Mucosa of descending colon (tissue), 3 donors: ENCODE measurements around the gene FYN. TPM values are rescaled to one million over a fixed set of nuclear protein-coding genes. Genes with fewer than 3 reads are reported as not detected.

Source experiments
- ATAC-seq: fragments of 200-7000 bp; cut with Tn5 transposase; one replicate; pipeline ENCODE4 v1.9.1; 2020; ENCODE audit warnings: mild to moderate bottlenecking, moderate library complexity
- DNase-seq, 3 donors: peaks; one replicate each; pipeline ENCODE4 v3.0.0-alpha.2; 2020
- H3K36me3 ChIP-seq: fragments of 200-600 bp; one replicate; pipeline ENCODE4 v1.8.0; 2021; ENCODE audit warnings: low read depth, mild to moderate bottlenecking
- H3K4me1 ChIP-seq: fragments of 200-600 bp; one replicate; pipeline ENCODE4 v1.8.0; 2021; ENCODE audit warnings: low read depth, mild to moderate bottlenecking
- H3K4me3 ChIP-seq: fragments of 200-600 bp; one replicate; pipeline ENCODE4 v1.8.0; 2021; ENCODE audit warnings: mild to moderate bottlenecking
- H3K9me3 ChIP-seq: fragments of 200-600 bp; one replicate; pipeline ENCODE4 v1.8.0; 2021; ENCODE audit warnings: mild to moderate bottlenecking
- CTCF ChIP-seq: fragments of 200-600 bp; IDR thresholded peaks from one replicate; pipeline ENCODE4 v1.8.0; 2022; ENCODE audit warnings: antibody characterized with exemption, mild to moderate bottlenecking
- intact Hi-C, 2 donors: fragments of 100-400 bp; cut with DNase I in 1 of 2; cut with micrococcal nuclease in 1 of 2; formaldehyde crosslinking; loops; one replicate each; pipeline versions ENCODE4 v1.11.0 to v1.11.1; 2022; cut with DNase I, micrococcal nuclease
- total RNA-seq, 3 donors: library from RNA; stranded (reverse); fragmentation: NEBNext Ultra II Directional in 2 of 3; extraction: Animal tissue kit (Norgen Biotek cat#: 25700) in 2 of 3; gene quantifications; one replicate each; pipeline versions ENCODE4 v1.2.1 to v1.2.4, GENCODE V29; 2021 to 2023
- donor health status: DM: no; HTN: no; CAD: no; lungs with moderate emphysema.
- donor health status: DM: no; HTN: no; CAD: no.
- donor health status: DM: no; HTN: yes; CAD: no.

The FYN gene
- total RNA-seq, 3 donors from 2014 or later: 15.0 to 63.0 (median 24.8) TPM

- ATAC-seq (no peak), DNase-seq (no peak)
- intact Hi-C loops: no loop called here
- H3K4me1 ChIP-seq: no peaks in the 10 kb centered on the region
- TF ChIP-seq CTCF: no peak
- H3K4me3 ChIP-seq: no peak overlapping the region
- peaks cover 6% of the 10 kb centered on the region for H3K9me3 ChIP-seq
- peaks cover 3% of the 10 kb centered on the region for H3K36me3 ChIP-seq
These were observed 141.6 kb downstream of the FYN start for GRCh38 chr6:111731456-111732195.

DNA sequence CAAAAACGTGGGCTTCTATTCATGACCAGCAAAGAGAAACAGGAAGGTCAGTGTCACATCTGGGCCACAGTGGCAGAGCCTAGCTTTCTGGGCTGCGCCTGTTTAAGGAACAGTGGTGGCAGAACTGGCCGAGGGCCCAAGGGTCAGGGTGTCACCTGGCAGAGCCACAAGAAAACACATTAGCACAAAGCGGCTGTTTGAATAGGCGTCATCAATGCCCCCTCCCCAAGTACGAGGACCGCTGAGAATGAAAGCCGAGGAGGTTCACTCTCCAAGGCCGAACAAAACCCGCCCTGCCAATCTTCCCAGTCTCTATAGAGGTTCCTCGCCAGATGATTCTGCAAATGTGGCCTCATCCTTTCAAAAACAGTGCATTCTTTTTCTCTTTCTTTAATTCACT is 142.4 kb downstream of the FYN start:
- DNase-seq: no peak
- H3K4me1 ChIP-seq: no peaks in the 10 kb centered on the region
- peaks cover 3% of the 10 kb centered on the region for H3K36me3 ChIP-seq
- H3K4me3 ChIP-seq: no peak overlapping the region
- H3K9me3 ChIP-seq: peaks cover 6% of the 10 kb centered on the region
- TF ChIP-seq CTCF: no peak
- ATAC-seq: no peak
- intact Hi-C loops: no loop called here

- H3K4me3 ChIP-seq: no peak overlapping the region
- peaks cover 8% of the 10 kb centered on the region for H3K4me1 ChIP-seq
- H3K36me3 ChIP-seq: peaks cover 3% of the 10 kb centered on the region
- no peak for ATAC-seq
- DNase-seq: no peak
- no peak for TF ChIP-seq CTCF
- H3K9me3 ChIP-seq: peaks cover 5% of the 10 kb centered on the region
- intact Hi-C loops: no loop called here
These were observed 145.4 kb downstream of the FYN start for GRCh38 chr6:111727802-111728201.

DNA sequence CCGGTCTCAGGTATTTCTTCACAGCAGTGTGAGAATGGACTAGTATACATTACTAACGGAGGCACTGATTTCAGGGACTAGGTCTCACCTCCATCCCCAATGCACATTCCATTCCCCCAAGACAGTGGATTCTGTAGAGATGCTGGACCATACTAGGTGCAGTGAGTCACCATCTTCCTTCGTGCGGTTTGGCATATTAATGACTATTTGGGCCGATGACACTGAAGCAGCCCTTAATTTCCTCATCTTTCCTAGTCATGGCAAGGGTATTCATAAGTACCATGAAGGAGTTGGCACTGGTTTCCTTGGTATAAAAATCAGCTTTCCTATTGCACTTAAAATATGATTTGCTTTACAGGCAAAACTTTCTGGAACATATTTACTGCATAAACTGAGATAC is 146.2 kb downstream of the FYN start:
- intact Hi-C loops: no loop called here
- ATAC-seq: no peak

DNA sequence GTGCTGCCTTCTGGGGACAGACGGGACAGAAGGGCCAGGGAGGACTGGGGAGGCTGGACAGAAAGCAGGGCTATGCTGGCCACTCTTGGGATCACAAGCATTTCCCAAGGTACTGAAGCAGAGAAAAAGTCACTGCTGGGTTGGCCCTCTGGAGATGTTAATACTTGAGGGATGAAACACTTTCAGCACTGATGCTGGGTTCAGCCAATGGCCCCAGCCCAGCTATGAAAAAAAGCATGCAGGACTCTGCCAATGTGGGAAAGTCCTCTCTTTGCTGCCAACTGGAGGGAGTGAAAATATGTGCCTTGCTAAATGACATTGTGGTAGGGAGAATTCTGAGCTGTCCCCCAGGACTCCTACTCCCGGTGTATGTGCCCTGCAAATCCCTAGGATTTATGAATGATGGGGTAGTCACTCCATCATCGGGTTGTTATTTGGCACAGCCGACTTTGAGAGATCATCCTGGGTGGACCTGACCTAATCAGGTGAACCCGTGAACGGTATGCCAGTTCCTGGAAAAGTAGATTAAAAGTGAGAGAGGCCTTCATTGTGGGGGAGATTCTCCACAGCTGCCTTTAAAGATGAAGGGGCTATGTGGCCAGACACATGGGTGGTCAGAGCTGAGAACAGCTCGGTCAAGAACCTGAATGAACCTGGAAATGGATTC is 147.7 kb downstream of the FYN start:
- no peak for ATAC-seq
- intact Hi-C loops: no loop called here
- Histone ChIP-seq H3K9me3 (no peaks in the 10 kb centered on the region), H3K36me3 (peaks cover 3% of the 10 kb centered on the region), H3K4me3 (no peak overlapping the region), H3K4me1 (peaks cover 8% of the 10 kb centered on the region)
- TF ChIP-seq CTCF: no peak
- no peak for DNase-seq

More for the DNA sequence above, 146.2 kb downstream of the FYN start:
- no peak for TF ChIP-seq CTCF
- peaks cover 3% of the 10 kb centered on the region for H3K36me3 ChIP-seq
- peaks cover 8% of the 10 kb centered on the region for H3K4me1 ChIP-seq
- H3K4me3 ChIP-seq: no peak overlapping the region
- no peak for DNase-seq
- H3K9me3 ChIP-seq: no peaks in the 10 kb centered on the region
